Keratinocyte (primary cell): ENCODE data around the gene CEP68.

Source experiments
- EZH2 ChIP-seq: IDR thresholded peaks from one replicate; pipeline ENCODE4 v1.6.1; 2012; ENCODE audit warnings: inconsistent platforms, mild to moderate bottlenecking, low read length, moderate library complexity
- TF ChIP-seq, protein P1 (sequence below), 3 experiments: IDR thresholded peaks in 1 of 3; conservative IDR thresholded peaks in 1 of 3; optimal IDR thresholded peaks in 1 of 3; 2 replicates in 2 of 3; 3 replicates in 1 of 3; pipeline versions ENCODE3 to v1.5.1; 2011; ENCODE audit warnings: low read length in 3 of 3, mild to moderate bottlenecking in 3 of 3, moderate library complexity in 2 of 3, control low read depth in 1 of 3, inconsistent platforms in 1 of 3; ENCODE audit not compliant: insufficient read depth in 2 of 3; ENCODE audit errors: extremely low read depth in 1 of 3

DNA sequence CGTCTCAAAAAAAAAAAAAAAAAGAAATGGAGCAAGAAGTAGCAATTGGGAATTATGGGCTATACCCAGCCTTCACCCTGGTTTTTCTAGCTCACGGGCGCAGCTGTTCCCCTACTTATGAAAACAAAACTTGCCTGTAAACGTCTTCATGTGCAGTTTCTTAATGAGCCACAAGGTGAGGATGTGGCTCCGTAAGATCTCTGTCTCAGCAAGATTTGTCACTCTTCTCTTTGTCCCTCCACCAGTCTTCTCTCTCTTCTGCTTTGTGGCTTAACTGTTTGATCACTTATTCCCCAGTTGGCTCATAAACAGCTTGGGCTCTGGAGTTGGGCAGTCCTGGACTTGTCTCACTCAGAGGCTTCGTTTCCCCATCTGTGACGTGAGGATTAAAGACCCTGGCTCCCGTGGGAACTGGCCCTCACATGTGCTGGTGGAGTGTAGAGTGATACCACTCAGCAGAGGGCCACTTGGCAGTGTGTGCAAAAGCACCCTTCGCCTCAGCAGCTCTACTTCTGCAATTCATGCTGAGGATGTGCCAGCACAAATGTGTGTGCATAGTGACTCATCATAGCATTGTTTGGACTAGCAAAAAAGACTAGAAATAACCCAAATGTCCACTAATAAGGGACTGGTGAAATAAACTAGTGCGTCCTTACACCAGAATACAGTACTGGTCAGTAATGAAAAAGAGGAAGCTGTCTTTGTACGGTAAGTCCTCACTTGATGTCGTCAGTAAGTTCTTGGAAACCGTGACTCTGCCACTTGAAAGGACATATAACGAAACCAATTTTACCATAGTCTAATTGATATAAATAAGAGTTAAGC is 8.7 kb downstream of the CEP68 start:
- TF ChIP-seq, protein P1, sequence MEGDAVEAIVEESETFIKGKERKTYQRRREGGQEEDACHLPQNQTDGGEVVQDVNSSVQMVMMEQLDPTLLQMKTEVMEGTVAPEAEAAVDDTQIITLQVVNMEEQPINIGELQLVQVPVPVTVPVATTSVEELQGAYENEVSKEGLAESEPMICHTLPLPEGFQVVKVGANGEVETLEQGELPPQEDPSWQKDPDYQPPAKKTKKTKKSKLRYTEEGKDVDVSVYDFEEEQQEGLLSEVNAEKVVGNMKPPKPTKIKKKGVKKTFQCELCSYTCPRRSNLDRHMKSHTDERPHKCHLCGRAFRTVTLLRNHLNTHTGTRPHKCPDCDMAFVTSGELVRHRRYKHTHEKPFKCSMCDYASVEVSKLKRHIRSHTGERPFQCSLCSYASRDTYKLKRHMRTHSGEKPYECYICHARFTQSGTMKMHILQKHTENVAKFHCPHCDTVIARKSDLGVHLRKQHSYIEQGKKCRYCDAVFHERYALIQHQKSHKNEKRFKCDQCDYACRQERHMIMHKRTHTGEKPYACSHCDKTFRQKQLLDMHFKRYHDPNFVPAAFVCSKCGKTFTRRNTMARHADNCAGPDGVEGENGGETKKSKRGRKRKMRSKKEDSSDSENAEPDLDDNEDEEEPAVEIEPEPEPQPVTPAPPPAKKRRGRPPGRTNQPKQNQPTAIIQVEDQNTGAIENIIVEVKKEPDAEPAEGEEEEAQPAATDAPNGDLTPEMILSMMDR (optimal IDR thresholded peaks at IDR 0.05 in 1 of 3, IDR thresholded peaks at IDR 0.05 in 1 of 3, conservative IDR thresholded peaks at IDR 0.05 in 1 of 3; ENCODE audit: extremely low read depth in 1 of 3, insufficient read depth in 2 of 3, low read length in 3 of 3), result peak; percentile 69 to 82 (median 71)
- no peak for TF ChIP-seq EZH2
